GM12801 (cell line): Measurements from ENCODE around the gene BMERB1.

ENCODE experiments used
- CTCF ChIP-seq: IDR thresholded peaks from one replicate; pipeline ENCODE4 v1.5.1; 2011; ENCODE audit warnings: control low read depth; ENCODE audit not compliant: insufficient read length; ENCODE audit errors: extremely low read depth

BMERB1 gene

DNA sequence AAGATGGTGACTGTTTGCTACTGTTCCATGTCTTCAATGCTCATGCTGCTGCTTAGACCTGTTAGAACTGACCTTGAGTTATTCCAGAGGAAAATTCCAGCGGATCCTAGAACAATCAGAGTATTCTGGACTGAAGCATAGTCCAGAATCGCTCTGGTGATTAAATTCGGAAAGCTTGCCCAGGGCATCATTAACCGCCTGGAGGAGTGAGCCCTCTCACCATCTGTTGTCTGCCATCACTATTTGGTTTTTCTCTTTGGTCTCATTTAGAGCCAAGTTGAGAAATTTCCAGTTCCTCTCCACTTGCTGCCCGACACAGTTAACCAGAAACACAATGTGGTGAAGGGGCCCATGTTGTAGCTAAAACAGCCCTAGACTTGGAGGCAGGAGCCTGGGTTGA, 104.1 kb downstream of the BMERB1 start:
- no peak for TF ChIP-seq CTCF

GRCh38 chr16:15539197-15539596, 104.8 kb downstream of the BMERB1 start:
- TF ChIP-seq CTCF = no peak

DNA sequence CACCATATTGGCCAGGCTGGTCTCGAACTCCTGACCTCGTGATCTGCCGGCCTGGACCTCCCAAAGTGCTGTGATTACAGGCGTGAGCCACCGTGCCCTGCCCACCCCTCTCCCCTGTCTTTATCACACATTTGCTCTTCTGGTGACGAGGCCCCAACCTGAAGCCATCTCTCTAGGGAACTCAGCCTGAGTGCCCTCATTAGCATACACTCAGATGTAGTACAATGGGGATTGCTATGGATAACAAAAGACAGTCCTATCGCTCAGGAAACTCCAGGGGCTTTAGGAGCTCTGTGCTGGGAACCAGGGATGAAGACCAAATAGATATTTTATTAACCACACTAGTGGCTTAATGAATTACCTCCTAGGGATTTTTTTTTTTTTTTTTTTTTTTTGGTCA, 107.9 kb downstream of the BMERB1 start:
- no peak for TF ChIP-seq CTCF

- no peak for TF ChIP-seq CTCF
Observed at GRCh38 chr16:15542734-15543347, 108.5 kb downstream of the BMERB1 start.

GRCh38 chr16:15544405-15544804, 110.0 kb downstream of the BMERB1 start:
- no peak for TF ChIP-seq CTCF

GRCh38 chr16:15545544-15545943, 111.2 kb downstream of the BMERB1 start:
- no peak for TF ChIP-seq CTCF

DNA sequence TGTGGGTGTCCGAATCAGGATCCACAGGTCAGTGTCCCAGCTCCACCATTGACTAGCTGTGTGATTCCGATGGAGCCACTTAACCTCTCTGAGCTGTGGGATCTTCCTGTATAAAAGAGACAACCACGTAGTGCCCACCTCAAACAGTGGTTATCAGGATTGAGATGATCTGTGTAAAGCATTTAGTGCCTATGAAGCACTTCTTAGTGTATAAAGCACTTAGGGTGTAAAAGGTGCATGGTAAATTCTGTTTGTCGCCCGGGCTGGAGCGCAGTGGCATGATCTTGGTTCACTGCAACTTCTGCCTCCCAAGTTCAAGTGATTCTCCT, 113.3 kb downstream of the BMERB1 start:
- TF ChIP-seq CTCF = no peak

- no peak for TF ChIP-seq CTCF
Observed at GRCh38 chr16:15548482-15548891, 114.1 kb downstream of the BMERB1 start.
